Prostate gland (tissue), 2 donors: Measurements from ENCODE around the gene NR6A1. TPM values are rescaled to one million over a fixed set of nuclear protein-coding genes. Genes with fewer than 3 reads are reported as not detected.
"Not testable (repeated sequence)": the region's sequence is repeated elsewhere in the genome, so short reads cannot be mapped to it uniquely, and the experiment has no call there.

Experiments used
- DNase-seq: peaks from one replicate; pipeline ENCODE4 v3.0.0-alpha.2; 2019; ENCODE audit warnings: low spot score
- H3K27ac ChIP-seq, 2 donors: fragments of 200-600 bp; sonication (generic); 2 replicates each; pipeline ENCODE4 v1.5.1; 2017 to 2019
- H3K27me3 ChIP-seq: fragments of 200-600 bp; sonication (generic); replicated peaks from 2 replicates; pipeline ENCODE4 v1.5.1; 2019; ENCODE audit not compliant: insufficient read depth
- H3K36me3 ChIP-seq, 2 donors: fragments of 200-600 bp; sonication (generic); 1 replicate in 1 of 2; 2 replicates in 1 of 2; pipeline versions ENCODE4 v1.5.1 to v1.8.1; 2017 to 2019
- H3K4me1 ChIP-seq: fragments of 200-600 bp; sonication (generic); replicated peaks from 2 replicates; pipeline ENCODE4 v1.5.1; 2019
- H3K4me3 ChIP-seq, 2 donors: fragments of 200-600 bp; sonication (generic); 2 replicates each; pipeline ENCODE4 v1.5.1; 2017 to 2019
- H3K9me3 ChIP-seq: fragments of 200-600 bp; sonication (generic); 2 replicates; pipeline ENCODE4 v1.5.1; 2017
- CTCF ChIP-seq, 4 experiments: fragments of 200-600 bp in 2 of 4; fragments of 450-650 bp in 2 of 4; sonication (generic) in 2 of 4; IDR thresholded peaks; 1 replicate in 3 of 4; 2 replicates in 1 of 4; pipeline ENCODE4 v1.5.1; 2016 to 2019; ENCODE audit warnings: antibody characterized with exemption in 4 of 4, mild to moderate bottlenecking in 2 of 4, moderate library complexity in 2 of 4
- POLR2A ChIP-seq: fragments of 450-650 bp; IDR thresholded peaks from one replicate; pipeline ENCODE4 v1.6.1; 2016; ENCODE audit warnings: antibody characterized with exemption, mild to moderate bottlenecking
- POLR2AphosphoS5 ChIP-seq: sonication (generic); formaldehyde crosslinking; IDR thresholded peaks from one replicate; pipeline ENCODE4 v1.6.1; 2017; ENCODE audit warnings: antibody characterized with exemption
- WGBS: methylation state at CpG from one replicate; pipeline ENCODE4 v1.1.5; 2018; 5-methylcytosine and 5-hydroxymethylcytosine counted together
- intact Hi-C: fragments of 100-400 bp; cut with DNase I; formaldehyde crosslinking; loops from one replicate; pipeline ENCODE4 v1.14.2; 2022
- total RNA-seq, 2 donors: library from RNA; depleted of rRNA; stranded (reverse); fragments of >200 nt; gene quantifications; one replicate each; pipeline ENCODE4 v1.1.0, GENCODE V29; 2016

Gene NR6A1
- total RNA-seq, 2 donors from 2014 or later = 1.3 to 53.7 TPM

- Histone ChIP-seq H3K4me3 (no peak overlapping the region), H3K27ac (no peak overlapping the region), H3K27me3 (no peaks in the 10 kb centered on the region), H3K36me3 (no peaks in the 10 kb centered on the region), H3K4me1 (no peaks in the 10 kb centered on the region), H3K9me3 (no peaks in the 10 kb centered on the region)
- intact Hi-C loops = no loop called here
- no peak for TF ChIP-seq POLR2AphosphoS5
- no peak for TF ChIP-seq CTCF (IDR thresholded peaks at IDR 0.05)
- no peak for TF ChIP-seq POLR2A
- DNase-seq = no peak
Measured at GRCh38 chr9:124735121-124735520, 36.0 kb downstream of the NR6A1 start.

GRCh38 chr9:124734741-124735083, 36.4 kb downstream of the NR6A1 start:
- H3K27ac ChIP-seq, DNase-seq, H3K4me3 ChIP-seq, H3K9me3 ChIP-seq, H3K4me1 ChIP-seq, H3K36me3 ChIP-seq, intact Hi-C loops, H3K27me3 ChIP-seq: not testable (repeated sequence)
- 91% methylated on average over 7 of the region's 7 CpGs for WGBS

- DNase-seq = no peak
- no peaks in the 10 kb centered on the region for H3K27me3 ChIP-seq
- 63% methylated on average over 14 of the region's 14 CpGs for WGBS
- TF ChIP-seq POLR2AphosphoS5 (no peak), CTCF (IDR thresholded peaks at IDR 0.05) (no peak), POLR2A (no peak)
- no peaks in the 10 kb centered on the region for H3K36me3 ChIP-seq
- no peaks in the 10 kb centered on the region for H3K9me3 ChIP-seq
- intact Hi-C loops = no loop called here
- H3K4me3 ChIP-seq = no peak overlapping the region
- no peak overlapping the region for H3K27ac ChIP-seq
- no peaks in the 10 kb centered on the region for H3K4me1 ChIP-seq
Measured at GRCh38 chr9:124733964-124734740, 37.0 kb downstream of the NR6A1 start.

DNA sequence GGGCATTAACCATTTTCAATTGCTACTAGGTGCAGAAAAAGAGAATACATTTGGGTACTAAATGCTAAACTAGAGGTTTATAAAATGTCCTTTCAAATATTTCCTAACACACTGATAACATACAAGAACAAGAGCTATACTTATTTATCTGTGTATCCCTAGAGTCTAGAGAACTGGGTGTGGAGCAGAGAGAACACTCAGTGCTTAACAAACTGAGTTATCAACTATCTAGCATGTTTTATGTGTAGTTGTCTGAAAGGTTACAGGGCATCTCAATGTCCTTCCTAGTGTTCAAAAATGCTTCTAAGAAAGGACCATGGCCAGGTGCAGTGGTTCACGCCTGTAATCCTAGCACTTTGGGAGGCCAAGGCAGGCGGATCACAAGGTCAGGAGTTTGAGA, 40.3 kb downstream of the NR6A1 start:
- no peak overlapping the region for H3K27ac ChIP-seq
- no peak overlapping the region for H3K4me3 ChIP-seq
- DNase-seq = no peak
- no peaks in the 10 kb centered on the region for H3K9me3 ChIP-seq
- intact Hi-C loops = no loop called here
- H3K4me1 ChIP-seq = no peaks in the 10 kb centered on the region
- no peak for TF ChIP-seq CTCF (IDR thresholded peaks at IDR 0.05)
- no peak for TF ChIP-seq POLR2AphosphoS5
- no peak for TF ChIP-seq POLR2A
- H3K36me3 ChIP-seq = no peaks in the 10 kb centered on the region
- H3K27me3 ChIP-seq = no peaks in the 10 kb centered on the region
- WGBS = 93% methylated on average over 2 of the region's 2 CpGs

GRCh38 chr9:124726886-124727285, 44.2 kb downstream of the NR6A1 start:
- DNase-seq = no peak
- no peaks in the 10 kb centered on the region for H3K9me3 ChIP-seq
- WGBS = 80% methylated on average over 1 of the region's 1 CpG
- no peak overlapping the region for H3K4me3 ChIP-seq
- TF ChIP-seq POLR2A = no peak
- no peak for TF ChIP-seq POLR2AphosphoS5
- no peak for TF ChIP-seq CTCF (IDR thresholded peaks at IDR 0.05)
- no peak overlapping the region for H3K27ac ChIP-seq
- intact Hi-C loops = no loop called here
- no peaks in the 10 kb centered on the region for H3K4me1 ChIP-seq
- no peaks in the 10 kb centered on the region for H3K36me3 ChIP-seq
- no peaks in the 10 kb centered on the region for H3K27me3 ChIP-seq
